ENCODE measurements around the gene FAM53B.

The FAM53B gene

DNA sequence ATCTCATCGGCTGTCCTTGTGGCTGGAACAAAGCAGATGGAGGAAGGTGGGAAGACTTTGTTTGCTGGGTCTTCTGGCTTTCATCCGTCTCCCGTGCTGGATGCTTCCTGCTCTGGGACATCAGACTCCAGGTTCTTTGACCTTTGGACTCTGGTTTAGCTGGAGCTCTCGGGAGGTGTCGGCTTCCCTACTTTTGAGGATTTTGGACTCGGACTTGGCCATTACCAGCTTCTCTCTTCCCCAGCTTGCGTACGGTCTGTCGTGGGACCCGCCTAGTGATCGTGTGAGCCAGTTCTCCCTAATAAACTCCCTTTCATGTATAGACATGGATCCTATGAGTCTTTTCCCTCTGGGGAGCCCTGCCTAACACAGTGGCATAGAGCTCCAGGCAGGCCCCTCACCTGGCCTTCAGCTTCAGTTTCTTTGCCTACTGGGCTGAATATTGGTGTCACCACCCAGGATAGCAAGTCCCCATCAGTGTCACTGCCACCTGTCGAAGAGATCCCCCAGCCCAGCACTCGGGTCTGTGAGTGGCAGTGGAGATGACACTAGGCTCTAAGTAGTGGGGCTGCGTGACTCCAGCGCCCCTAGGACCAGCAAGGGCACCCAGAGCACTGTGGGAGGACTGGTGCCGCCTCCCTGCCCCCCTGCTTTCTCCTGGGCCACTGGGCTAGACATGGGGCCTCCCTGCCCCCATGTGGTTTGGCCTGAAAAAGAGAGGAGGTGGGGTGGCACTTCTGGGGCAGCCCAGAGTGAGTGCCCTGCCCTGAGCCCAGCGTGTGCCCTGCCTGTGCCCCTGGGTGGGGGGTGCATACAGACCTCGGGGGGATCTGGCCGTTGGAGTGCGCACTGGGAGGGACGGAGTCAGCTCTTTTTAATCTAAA is 147.0 kb downstream of the FAM53B start:
- Histone ChIP-seq H3K27ac (ENCODE audit: low read depth, low read length) (no peak overlapping the region), H3K9ac (ENCODE audit: low read depth, low read length) (no peak overlapping the region), H3K4me3 (ENCODE audit: low read depth, low read length) (no peak overlapping the region), H3K27me3 (ENCODE audit: control insufficient read depth, insufficient read depth, low read length) (no peaks in the 10 kb centered on the region), H3K36me3 (ENCODE audit: control insufficient read depth, insufficient read depth, low read length) (no peaks in the 10 kb centered on the region), H3K9me3 (ENCODE audit: control insufficient read depth, insufficient read depth, low read length) (no peaks in the 10 kb centered on the region), H3K4me1 (ENCODE audit: control insufficient read depth, insufficient read depth, low read length) (no peaks in the 10 kb centered on the region)

DNA sequence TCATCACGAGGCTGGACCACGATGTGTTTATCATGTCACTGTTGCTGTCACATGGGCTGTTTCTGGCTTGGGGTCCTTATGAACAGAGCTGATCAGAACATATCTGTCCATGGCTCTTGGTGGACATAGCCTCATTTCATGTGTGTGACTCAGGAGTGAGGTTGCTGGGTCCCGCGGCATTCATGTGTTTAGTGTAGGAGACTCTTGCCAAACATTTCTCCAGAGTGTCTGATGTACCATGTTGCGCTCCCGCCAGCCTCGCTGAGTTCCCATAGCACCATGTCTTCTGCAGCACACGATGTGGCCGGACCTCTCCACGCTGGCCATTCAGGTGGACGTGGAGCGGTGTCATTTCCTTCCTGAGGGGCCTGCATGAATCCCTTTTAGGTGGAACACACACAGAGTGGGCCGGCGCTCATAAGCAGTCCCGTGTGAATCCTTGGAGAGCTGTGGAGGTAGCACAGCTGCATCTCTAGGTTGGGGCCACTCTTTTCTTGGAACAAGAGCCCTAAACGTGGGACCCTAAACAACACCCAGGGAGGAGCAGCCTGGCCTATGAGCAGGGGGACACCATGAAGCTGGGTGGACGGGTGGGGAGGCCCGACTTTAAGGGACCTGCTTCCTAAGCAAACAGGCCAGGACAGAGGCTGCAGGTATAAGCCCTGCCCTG is 147.9 kb downstream of the FAM53B start:
- no peaks in the 10 kb centered on the region for H3K9me3 ChIP-seq (ENCODE audit: control insufficient read depth, insufficient read depth, low read length)
- no peaks in the 10 kb centered on the region for H3K4me1 ChIP-seq (ENCODE audit: control insufficient read depth, insufficient read depth, low read length)
- H3K4me3 ChIP-seq (ENCODE audit: low read depth, low read length): no peak overlapping the region
- H3K36me3 ChIP-seq (ENCODE audit: control insufficient read depth, insufficient read depth, low read length): no peaks in the 10 kb centered on the region
- no peaks in the 10 kb centered on the region for H3K27me3 ChIP-seq (ENCODE audit: control insufficient read depth, insufficient read depth, low read length)
- H3K27ac ChIP-seq (ENCODE audit: low read depth, low read length): no peak overlapping the region
- H3K9ac ChIP-seq (ENCODE audit: low read depth, low read length): no peak overlapping the region

DNA sequence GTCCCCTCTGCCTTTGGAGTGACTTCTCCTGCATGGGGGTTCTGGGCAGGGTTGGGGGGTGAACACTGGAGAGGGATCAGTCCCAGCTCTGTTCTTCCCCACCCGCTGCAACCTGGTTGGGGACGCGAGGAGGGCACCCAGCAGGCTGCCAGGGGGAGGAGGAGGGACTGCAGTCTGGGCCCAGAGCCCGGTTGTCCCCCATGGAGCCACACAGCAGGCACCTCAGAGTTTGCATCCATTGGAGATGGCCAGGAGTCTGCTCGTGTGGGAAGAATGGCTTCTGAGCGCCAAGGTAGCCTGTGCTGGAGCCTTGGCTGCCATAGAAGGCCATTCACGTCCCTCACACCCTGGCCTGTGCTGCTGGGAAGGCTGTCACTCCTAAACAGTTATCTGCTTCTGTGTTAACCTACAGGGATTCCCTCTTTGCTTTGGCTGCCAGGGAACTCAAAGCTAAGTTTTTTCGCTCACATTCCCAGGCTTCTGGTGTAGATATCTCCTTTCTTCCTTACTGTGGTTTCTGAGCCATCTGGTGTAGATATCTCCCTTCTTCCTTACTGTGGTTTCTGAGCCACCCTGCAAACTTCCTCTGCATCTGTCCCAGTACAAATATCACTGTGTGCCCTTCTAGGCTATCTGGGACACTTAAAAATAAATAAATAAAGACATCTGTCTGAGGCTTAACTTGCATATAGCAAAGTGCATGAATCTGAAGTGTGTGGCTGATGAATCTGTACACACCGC is 148.9 kb downstream of the FAM53B start:
- Histone ChIP-seq H3K9ac (ENCODE audit: low read depth, low read length) (no peak overlapping the region), H3K4me1 (ENCODE audit: control insufficient read depth, insufficient read depth, low read length) (no peaks in the 10 kb centered on the region), H3K4me3 (ENCODE audit: low read depth, low read length) (no peak overlapping the region), H3K27me3 (ENCODE audit: control insufficient read depth, insufficient read depth, low read length) (no peaks in the 10 kb centered on the region), H3K9me3 (ENCODE audit: control insufficient read depth, insufficient read depth, low read length) (no peaks in the 10 kb centered on the region), H3K36me3 (ENCODE audit: control insufficient read depth, insufficient read depth, low read length) (no peaks in the 10 kb centered on the region), H3K27ac (ENCODE audit: low read depth, low read length) (no peak overlapping the region)

DNA sequence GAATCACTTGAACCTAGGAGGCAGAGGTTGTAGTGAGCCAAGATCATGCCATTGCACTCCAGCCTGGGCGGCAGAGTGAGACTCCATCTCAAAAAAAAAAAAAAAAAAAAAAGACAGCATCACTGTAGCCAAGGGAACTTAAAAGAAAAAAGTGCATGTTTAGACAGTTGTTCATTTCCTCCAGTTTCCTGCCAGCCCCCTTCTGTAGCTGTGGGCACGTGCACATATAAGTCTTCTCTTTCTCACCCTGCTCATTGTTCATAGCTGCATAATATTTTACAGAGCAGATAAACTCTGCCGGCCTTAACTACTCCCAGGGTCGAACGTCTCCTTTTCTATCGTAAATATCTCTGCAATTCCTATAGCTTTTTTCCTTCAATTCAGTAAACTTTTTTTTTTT is 149.9 kb downstream of the FAM53B start:
- no peak overlapping the region for H3K9ac ChIP-seq (ENCODE audit: low read depth, low read length)
- no peaks in the 10 kb centered on the region for H3K4me1 ChIP-seq (ENCODE audit: control insufficient read depth, insufficient read depth, low read length)
- H3K9me3 ChIP-seq (ENCODE audit: control insufficient read depth, insufficient read depth, low read length): no peaks in the 10 kb centered on the region

DNA sequence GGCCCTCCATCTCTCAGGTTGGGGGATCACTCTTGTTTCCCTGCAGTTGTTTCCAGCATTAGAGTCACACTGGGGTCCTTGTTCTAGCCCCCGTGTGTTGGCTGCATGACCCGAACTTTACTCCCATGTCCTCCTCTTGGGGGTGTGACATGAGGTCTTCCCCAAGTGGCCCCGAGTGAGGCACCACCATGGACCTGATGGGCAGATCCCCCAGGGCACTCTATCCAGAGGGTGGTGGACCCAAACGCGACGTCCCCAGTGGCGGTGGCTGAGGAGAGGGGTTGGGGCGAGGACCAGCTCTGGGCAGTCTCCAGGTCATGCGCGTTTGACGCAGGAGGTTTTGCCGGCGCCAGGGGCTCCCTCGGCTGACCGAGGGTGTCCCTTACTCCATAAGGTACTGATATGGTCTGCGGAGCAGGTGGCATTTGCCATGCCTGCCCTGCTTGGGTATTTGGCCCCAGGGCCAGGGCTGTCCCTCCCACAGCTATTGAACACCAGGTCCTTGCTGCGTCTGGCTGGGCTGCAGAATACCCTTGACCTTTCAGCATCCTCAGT is 150.7 kb downstream of the FAM53B start:
- Histone ChIP-seq H3K36me3 (ENCODE audit: control insufficient read depth, insufficient read depth, low read length) (no peaks in the 10 kb centered on the region), H3K4me1 (ENCODE audit: control insufficient read depth, insufficient read depth, low read length) (no peaks in the 10 kb centered on the region), H3K9me3 (ENCODE audit: control insufficient read depth, insufficient read depth, low read length) (no peaks in the 10 kb centered on the region), H3K27ac (ENCODE audit: low read depth, low read length) (no peak overlapping the region), H3K9ac (ENCODE audit: low read depth, low read length) (no peak overlapping the region), H3K4me3 (ENCODE audit: low read depth, low read length) (no peak overlapping the region), H3K27me3 (ENCODE audit: control insufficient read depth, insufficient read depth, low read length) (no peaks in the 10 kb centered on the region)

More for the DNA sequence above, 149.9 kb downstream of the FAM53B start:
- Histone ChIP-seq H3K27me3 (ENCODE audit: control insufficient read depth, insufficient read depth, low read length) (no peaks in the 10 kb centered on the region), H3K27ac (ENCODE audit: low read depth, low read length) (no peak overlapping the region), H3K36me3 (ENCODE audit: control insufficient read depth, insufficient read depth, low read length) (no peaks in the 10 kb centered on the region), H3K4me3 (ENCODE audit: low read depth, low read length) (no peak overlapping the region)

DNA sequence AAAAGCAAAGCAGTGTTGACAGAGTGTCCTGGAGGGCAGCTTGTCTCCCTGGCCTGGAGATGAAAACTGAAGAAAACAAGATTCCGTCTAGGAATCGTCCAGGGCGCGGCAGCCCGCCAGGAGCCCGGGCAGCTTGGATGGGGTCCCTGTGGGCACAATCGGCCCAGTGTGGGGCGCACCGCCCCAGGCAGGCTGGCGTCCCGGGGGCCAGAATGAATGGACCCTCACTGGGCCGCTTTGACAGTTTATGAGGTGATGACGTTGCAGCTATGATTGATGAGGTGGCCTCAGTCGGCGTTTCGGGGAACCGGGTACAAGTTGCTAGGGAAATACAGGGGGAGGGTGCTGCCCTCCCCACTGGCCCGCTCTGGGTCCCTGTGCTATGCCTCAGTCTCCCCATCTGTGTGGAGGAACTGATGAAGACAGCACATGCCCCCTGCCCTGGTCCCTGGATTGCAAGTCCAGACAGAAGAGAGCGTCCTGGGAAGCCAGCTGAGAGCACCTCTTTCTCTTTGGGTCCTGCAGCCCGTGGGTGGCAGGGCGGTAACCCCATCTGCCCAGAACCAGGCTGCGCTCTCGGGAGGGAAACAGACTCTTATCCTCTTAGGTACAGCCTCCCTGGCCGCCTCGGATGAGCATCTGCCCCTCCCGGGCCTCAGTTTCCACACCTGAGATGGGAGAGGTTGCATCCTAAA is 151.3 kb downstream of the FAM53B start:
- Histone ChIP-seq H3K27ac (ENCODE audit: low read depth, low read length) (no peak overlapping the region), H3K27me3 (ENCODE audit: control insufficient read depth, insufficient read depth, low read length) (no peaks in the 10 kb centered on the region), H3K9ac (ENCODE audit: low read depth, low read length) (no peak overlapping the region), H3K9me3 (ENCODE audit: control insufficient read depth, insufficient read depth, low read length) (no peaks in the 10 kb centered on the region), H3K4me3 (ENCODE audit: low read depth, low read length) (no peak overlapping the region), H3K4me1 (ENCODE audit: control insufficient read depth, insufficient read depth, low read length) (no peaks in the 10 kb centered on the region), H3K36me3 (ENCODE audit: control insufficient read depth, insufficient read depth, low read length) (no peaks in the 10 kb centered on the region)

DNA sequence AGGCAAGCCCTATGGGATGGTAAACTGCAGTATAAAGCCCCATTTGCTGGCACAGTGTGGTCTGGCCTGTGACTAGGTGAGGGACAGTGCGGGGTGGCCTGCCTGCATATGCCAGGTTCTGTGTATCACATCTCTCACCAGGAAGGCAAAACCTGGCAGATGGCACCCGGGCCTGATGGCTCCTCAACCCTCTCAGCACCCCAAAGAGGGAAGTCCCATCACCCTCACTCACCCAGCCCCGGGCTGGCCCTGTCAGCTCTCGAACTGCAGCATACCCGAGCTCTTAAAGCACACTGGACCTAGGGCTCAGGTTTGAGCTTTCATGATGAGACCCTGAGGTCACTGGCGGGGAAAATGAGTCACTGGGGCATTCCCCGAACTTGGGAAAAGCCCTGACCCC is 152.1 kb downstream of the FAM53B start:
- H3K9me3 ChIP-seq (ENCODE audit: control insufficient read depth, insufficient read depth, low read length): no peaks in the 10 kb centered on the region
- H3K27me3 ChIP-seq (ENCODE audit: control insufficient read depth, insufficient read depth, low read length): no peaks in the 10 kb centered on the region
- no peaks in the 10 kb centered on the region for H3K36me3 ChIP-seq (ENCODE audit: control insufficient read depth, insufficient read depth, low read length)
- no peaks in the 10 kb centered on the region for H3K4me1 ChIP-seq (ENCODE audit: control insufficient read depth, insufficient read depth, low read length)
- no peak overlapping the region for H3K4me3 ChIP-seq (ENCODE audit: low read depth, low read length)
- no peak overlapping the region for H3K9ac ChIP-seq (ENCODE audit: low read depth, low read length)
- no peak overlapping the region for H3K27ac ChIP-seq (ENCODE audit: low read depth, low read length)

DNA sequence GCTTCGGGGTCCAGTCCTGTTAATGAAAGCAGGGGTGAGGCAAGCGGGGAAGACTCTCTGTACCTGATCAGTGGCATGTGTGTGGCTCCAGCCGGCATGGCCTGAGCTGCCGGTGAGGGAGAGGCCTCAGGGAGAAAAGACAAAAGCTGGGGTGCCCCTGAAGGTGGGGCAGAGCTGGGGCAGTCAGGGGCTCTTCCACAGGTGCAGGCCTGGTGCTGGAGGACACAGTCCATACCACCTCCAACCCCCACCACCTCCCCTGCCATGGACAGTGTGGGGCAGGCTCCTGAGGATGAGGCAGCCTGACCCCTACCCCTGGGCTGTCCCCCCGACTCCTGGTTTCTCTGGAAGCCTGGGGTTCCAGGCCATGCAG is 153.1 kb downstream of the FAM53B start:
- no peaks in the 10 kb centered on the region for H3K9me3 ChIP-seq (ENCODE audit: control insufficient read depth, insufficient read depth, low read length)
- no peak overlapping the region for H3K27ac ChIP-seq (ENCODE audit: low read depth, low read length)
- H3K4me1 ChIP-seq (ENCODE audit: control insufficient read depth, insufficient read depth, low read length): no peaks in the 10 kb centered on the region
- H3K4me3 ChIP-seq (ENCODE audit: low read depth, low read length): no peak overlapping the region
- H3K27me3 ChIP-seq (ENCODE audit: control insufficient read depth, insufficient read depth, low read length): no peaks in the 10 kb centered on the region
- no peaks in the 10 kb centered on the region for H3K36me3 ChIP-seq (ENCODE audit: control insufficient read depth, insufficient read depth, low read length)
- H3K9ac ChIP-seq (ENCODE audit: low read depth, low read length): no peak overlapping the region

DNA sequence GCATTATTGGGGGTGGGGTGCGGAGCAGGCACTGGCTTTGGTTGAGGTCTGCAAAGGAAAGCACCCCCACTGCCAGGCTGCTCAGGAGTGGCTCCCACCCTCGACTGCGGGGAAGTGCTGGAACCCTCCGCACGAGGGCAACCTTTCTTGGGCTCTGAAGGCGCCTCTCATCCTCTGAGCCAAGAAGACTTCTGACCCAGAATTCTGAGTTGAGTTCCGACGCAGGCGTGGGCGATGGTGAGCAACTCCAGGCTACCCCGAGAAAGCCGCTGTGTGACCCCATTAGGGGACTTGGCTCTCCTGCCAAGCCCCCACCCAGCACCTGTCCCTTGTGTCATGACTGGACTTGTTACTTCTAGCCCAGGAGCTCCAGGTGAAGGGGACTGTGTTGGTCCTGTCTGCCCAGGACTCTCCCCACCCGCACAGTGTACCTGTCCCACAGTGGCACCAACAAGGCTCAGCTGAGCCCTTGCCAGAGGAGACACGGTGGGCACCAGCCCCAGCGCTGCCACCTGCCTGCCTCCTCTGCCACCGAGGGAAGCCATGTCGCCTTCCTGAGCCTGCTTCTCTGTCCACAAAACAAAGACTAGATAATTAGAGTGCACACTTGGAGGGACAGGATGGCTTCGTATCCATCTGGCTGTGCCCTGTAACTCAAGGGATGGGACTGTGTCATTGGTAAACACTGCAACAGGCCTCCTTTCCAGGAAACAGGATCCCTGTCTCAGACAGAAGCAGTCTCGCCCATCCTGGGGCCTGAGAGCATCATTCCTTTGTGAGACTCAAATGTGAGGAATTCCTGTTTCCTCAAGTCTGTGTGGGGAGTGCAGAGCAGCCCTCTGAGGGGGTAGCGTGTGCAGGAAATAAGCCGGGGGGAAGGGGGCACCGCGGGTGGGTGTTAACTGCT is 153.7 kb downstream of the FAM53B start:
- Histone ChIP-seq H3K4me3 (ENCODE audit: low read depth, low read length) (no peak overlapping the region), H3K27ac (ENCODE audit: low read depth, low read length) (no peak overlapping the region), H3K9ac (ENCODE audit: low read depth, low read length) (no peak overlapping the region), H3K9me3 (ENCODE audit: control insufficient read depth, insufficient read depth, low read length) (no peaks in the 10 kb centered on the region), H3K36me3 (ENCODE audit: control insufficient read depth, insufficient read depth, low read length) (no peaks in the 10 kb centered on the region), H3K27me3 (ENCODE audit: control insufficient read depth, insufficient read depth, low read length) (no peaks in the 10 kb centered on the region), H3K4me1 (ENCODE audit: control insufficient read depth, insufficient read depth, low read length) (no peaks in the 10 kb centered on the region)

Measured in HUES48 (cell line).